Jurkat, Clone E6-1 (cell line): ENCODE data around the gene ALMS1.

ENCODE experiments used
- DNase-seq: peaks from one replicate; pipeline ENCODE4 v3.0.0-alpha.2; 2011; ENCODE audit warnings: low read depth, low spot score
- H3K4me3 ChIP-seq: 2 replicates; pipeline ENCODE4 v1.5.1; 2011; ENCODE audit warnings: mild to moderate bottlenecking, low read length, control low read depth, moderate library complexity

The ALMS1 gene

GRCh38 chr2:73651591-73652230 lies 266.1 kb downstream of the ALMS1 start:
- no peak for DNase-seq
- H3K4me3 ChIP-seq: no peak overlapping the region

GRCh38 chr2:73652348-73652747 lies 266.7 kb downstream of the ALMS1 start:
- no peak overlapping the region for H3K4me3 ChIP-seq
- DNase-seq: no peak

GRCh38 chr2:73654175-73654574 lies 268.5 kb downstream of the ALMS1 start:
- no peak for DNase-seq
- no peak overlapping the region for H3K4me3 ChIP-seq
